DOHH2 (cell line): Measurements from ENCODE around the gene EFEMP1.

Source experiments
- H3F3A ChIP-seq: fragments of 200-600 bp; sonication (generic), shearing (Covaris generic); 2 replicates; pipeline ENCODE4 v1.6.0; 2016; ENCODE audit warnings: antibody characterized with exemption, mild to moderate bottlenecking; ENCODE audit not compliant: control insufficient read depth, insufficient read depth
- H3K27ac ChIP-seq: fragments of 200-600 bp; sonication (generic); 2 replicates; pipeline ENCODE4 v1.5.1; 2014; ENCODE audit warnings: low read depth, mild to moderate bottlenecking, low read length, moderate library complexity
- H3K27me3 ChIP-seq: fragments of 200-600 bp; sonication (generic); 2 replicates; pipeline ENCODE4 v1.6.1; 2014; ENCODE audit warnings: mild to moderate bottlenecking, low read length, mixed read lengths; ENCODE audit not compliant: control insufficient read depth
- H3K36me3 ChIP-seq: fragments of 200-600 bp; sonication (generic); 2 replicates; pipeline ENCODE4 v1.6.1; 2014; ENCODE audit warnings: mild to moderate bottlenecking, low read length, moderate library complexity, mixed read lengths; ENCODE audit not compliant: control insufficient read depth
- H3K4me1 ChIP-seq: fragments of 200-600 bp; sonication (generic); 2 replicates; pipeline ENCODE4 v1.6.1; 2014; ENCODE audit warnings: mild to moderate bottlenecking, low read length, mixed read lengths; ENCODE audit not compliant: control insufficient read depth
- H3K4me2 ChIP-seq: fragments of 200-600 bp; sonication (generic); 2 replicates; pipeline ENCODE4 v1.6.0; 2014; ENCODE audit warnings: mild to moderate bottlenecking, low read length, moderate library complexity
- H3K4me3 ChIP-seq: fragments of 200-600 bp; sonication (generic); 2 replicates; pipeline ENCODE4 v1.5.1; 2014; ENCODE audit warnings: mild to moderate bottlenecking, low read length, mixed read lengths
- H3K79me2 ChIP-seq: fragments of 200-600 bp; sonication (generic); 2 replicates; pipeline ENCODE4 v1.6.1; 2014; ENCODE audit warnings: mild to moderate bottlenecking, low read length, mixed read lengths; ENCODE audit not compliant: control insufficient read depth
- H3K9me2 ChIP-seq: fragments of 200-600 bp; sonication (generic); replicated peaks from 2 replicates; pipeline ENCODE4 v1.6.1; 2014; ENCODE audit warnings: mild to moderate bottlenecking, low read length, mixed read lengths; ENCODE audit not compliant: control insufficient read depth
- H3K9me3 ChIP-seq: fragments of 200-600 bp; sonication (generic); 2 replicates; pipeline ENCODE4 v1.6.1; 2014; ENCODE audit warnings: antibody characterized with exemption, low read length, mixed read lengths; ENCODE audit not compliant: control insufficient read depth, insufficient read depth
- H4K20me1 ChIP-seq: fragments of 200-600 bp; sonication (generic); 2 replicates; pipeline ENCODE4 v1.6.0; 2014; ENCODE audit warnings: low read depth, mild to moderate bottlenecking, antibody characterized with exemption, low read length, moderate library complexity; ENCODE audit not compliant: control insufficient read depth, insufficient read depth
- EZH2phosphoT487 ChIP-seq: fragments of 200-600 bp; sonication (generic); IDR thresholded peaks from 2 replicates; pipeline ENCODE4 v1.6.1; 2017; ENCODE audit warnings: borderline replicate concordance, mild to moderate bottlenecking, antibody characterized with exemption, low read length, moderate library complexity, mixed read lengths
- TF ChIP-seq, protein P1 (sequence below): fragments of 200-600 bp; sonication (generic); IDR thresholded peaks from one replicate; pipeline ENCODE4 v1.5.1; 2014; ENCODE audit warnings: antibody characterized with exemption, mild to moderate bottlenecking, low read depth, low read length; ENCODE audit not compliant: poor library complexity, severe bottlenecking

EFEMP1 gene

DNA sequence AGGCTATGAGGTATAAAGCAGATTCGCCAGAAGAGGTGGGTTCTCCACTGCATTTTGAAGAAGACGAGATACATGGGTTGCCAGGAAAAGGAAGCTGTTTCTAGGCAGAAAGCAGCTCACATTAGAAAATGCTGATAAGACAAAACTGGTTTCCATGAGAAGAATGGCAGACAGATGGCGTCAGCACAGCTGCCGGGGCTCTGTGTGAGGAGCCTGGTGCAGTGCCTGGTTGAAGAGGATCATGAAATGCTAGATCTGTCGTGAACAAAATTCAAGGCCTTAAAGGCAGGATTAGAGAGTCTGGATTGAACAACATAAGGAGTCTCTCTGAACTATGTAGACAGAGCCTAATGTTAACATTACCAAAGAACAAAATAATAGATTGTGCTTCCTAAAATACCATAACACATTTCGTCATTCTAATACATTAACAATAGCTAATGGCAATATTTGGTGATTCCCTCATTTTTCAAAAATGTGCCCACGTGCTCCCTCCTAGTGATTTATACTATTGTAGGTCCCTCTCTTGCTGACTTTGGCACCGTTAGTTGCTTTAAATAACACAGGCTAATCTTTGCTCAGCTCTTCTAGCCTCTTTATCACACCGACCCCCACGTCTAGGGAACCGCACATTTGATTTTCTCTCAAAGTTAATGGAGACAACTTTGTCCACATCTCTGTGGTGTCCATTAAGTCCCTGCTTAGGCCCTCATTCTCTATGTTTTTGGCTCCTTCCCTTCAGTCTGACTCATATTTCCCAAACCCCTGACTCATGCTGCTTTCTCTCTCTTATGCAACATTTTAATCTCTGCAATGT is 38.2 kb downstream of the EFEMP1 start:
- H3K79me2 ChIP-seq: no peaks in the 10 kb centered on the region
- no peak overlapping the region for H3K4me3 ChIP-seq
- no peaks in the 10 kb centered on the region for H3K36me3 ChIP-seq
- no peak for TF ChIP-seq EZH2phosphoT487
- H3K27me3 ChIP-seq: no peaks in the 10 kb centered on the region; the same call in 1 of the 2 replicates
- no peak overlapping the region for H3K27ac ChIP-seq
- H3K4me2 ChIP-seq: no peak overlapping the region
- no peaks in the 10 kb centered on the region for H3K4me1 ChIP-seq
- H3K9me2 ChIP-seq: no peaks in the 10 kb centered on the region
- H3F3A ChIP-seq: no peaks in the 10 kb centered on the region
- H4K20me1 ChIP-seq: no peaks in the 10 kb centered on the region
- H3K9me3 ChIP-seq: no peaks in the 10 kb centered on the region

DNA sequence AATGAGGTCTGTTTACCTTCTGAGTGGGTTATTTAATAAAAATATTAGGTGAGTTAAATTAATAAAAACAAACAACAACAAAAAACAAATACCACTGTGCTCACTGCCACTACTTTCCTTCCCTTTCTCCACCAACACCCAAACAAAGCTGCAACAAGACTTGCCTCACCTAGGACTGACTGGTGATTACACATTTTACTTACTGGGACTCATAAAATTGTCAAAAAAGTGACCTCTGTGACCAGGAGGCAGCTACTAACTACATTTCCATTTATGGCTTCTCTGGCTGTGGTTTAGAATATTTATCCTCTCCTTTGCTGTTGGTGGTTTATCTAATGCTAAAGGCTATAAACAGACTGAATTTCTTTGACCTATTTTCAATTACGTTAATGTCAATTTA is 39.8 kb downstream of the EFEMP1 start:
- H3K9me2 ChIP-seq: no peaks in the 10 kb centered on the region
- no peaks in the 10 kb centered on the region for H3K4me1 ChIP-seq
- H3F3A ChIP-seq: no peaks in the 10 kb centered on the region
- H3K4me3 ChIP-seq: no peak overlapping the region
- H3K79me2 ChIP-seq: no peaks in the 10 kb centered on the region
- no peaks in the 10 kb centered on the region for H3K9me3 ChIP-seq
- no peaks in the 10 kb centered on the region for H3K36me3 ChIP-seq
- H3K27me3 ChIP-seq: no peaks in the 10 kb centered on the region; the same call in 1 of the 2 replicates
- H4K20me1 ChIP-seq: no peaks in the 10 kb centered on the region
- H3K27ac ChIP-seq: no peak overlapping the region
- TF ChIP-seq, protein P1, sequence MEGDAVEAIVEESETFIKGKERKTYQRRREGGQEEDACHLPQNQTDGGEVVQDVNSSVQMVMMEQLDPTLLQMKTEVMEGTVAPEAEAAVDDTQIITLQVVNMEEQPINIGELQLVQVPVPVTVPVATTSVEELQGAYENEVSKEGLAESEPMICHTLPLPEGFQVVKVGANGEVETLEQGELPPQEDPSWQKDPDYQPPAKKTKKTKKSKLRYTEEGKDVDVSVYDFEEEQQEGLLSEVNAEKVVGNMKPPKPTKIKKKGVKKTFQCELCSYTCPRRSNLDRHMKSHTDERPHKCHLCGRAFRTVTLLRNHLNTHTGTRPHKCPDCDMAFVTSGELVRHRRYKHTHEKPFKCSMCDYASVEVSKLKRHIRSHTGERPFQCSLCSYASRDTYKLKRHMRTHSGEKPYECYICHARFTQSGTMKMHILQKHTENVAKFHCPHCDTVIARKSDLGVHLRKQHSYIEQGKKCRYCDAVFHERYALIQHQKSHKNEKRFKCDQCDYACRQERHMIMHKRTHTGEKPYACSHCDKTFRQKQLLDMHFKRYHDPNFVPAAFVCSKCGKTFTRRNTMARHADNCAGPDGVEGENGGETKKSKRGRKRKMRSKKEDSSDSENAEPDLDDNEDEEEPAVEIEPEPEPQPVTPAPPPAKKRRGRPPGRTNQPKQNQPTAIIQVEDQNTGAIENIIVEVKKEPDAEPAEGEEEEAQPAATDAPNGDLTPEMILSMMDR: no peak
- TF ChIP-seq EZH2phosphoT487: no peak
- no peak overlapping the region for H3K4me2 ChIP-seq

DNA sequence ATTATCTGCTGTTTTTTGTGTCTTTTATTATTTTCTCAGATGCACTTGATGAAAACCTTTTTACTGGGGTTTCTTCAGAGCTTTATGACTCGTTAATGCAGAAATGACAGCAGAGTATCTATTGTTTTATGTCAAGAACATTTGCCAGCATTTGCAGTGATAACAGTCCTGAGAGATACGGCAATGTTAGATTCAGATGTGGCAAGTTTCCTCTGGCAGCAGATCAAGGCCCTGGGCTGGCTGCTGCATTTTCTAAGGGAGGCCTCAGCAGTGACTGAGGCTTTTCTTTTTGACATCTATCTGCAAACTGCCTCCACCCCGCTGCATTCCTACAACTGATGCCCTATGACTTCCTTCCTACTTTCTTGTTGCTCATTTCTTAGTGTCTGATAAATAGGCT is 40.2 kb downstream of the EFEMP1 start:
- Histone ChIP-seq H3K27ac (no peak overlapping the region), H3K4me2 (no peak overlapping the region)

DNA sequence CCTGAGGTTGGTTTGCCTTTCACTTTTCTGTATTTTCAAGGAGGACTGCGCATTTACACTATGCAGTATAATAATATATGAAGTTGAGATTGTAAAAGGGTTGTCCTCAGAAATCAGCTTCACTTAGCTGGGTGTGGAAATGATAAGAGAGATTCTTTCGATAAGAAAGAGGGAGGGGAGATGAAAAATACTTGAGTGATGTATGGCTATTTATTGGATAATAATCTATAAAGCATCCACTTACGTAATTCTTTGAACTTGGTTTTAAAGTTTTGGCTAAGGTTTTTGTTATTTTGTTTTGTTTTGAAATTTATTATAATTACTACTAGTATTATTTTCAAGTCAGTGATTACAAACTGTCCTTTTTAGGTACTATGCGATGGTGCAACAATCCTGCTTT is 40.6 kb downstream of the EFEMP1 start:
- no peaks in the 10 kb centered on the region for H4K20me1 ChIP-seq
- no peaks in the 10 kb centered on the region for H3K27me3 ChIP-seq
- TF ChIP-seq, protein P1: no peak
- TF ChIP-seq EZH2phosphoT487: no peak
- H3K27ac ChIP-seq: no peak overlapping the region
- H3K36me3 ChIP-seq: no peaks in the 10 kb centered on the region
- H3K4me2 ChIP-seq: no peak overlapping the region
- no peaks in the 10 kb centered on the region for H3K4me1 ChIP-seq
- H3K4me3 ChIP-seq: no peak overlapping the region
- no peaks in the 10 kb centered on the region for H3K9me3 ChIP-seq
- H3F3A ChIP-seq: no peaks in the 10 kb centered on the region
- H3K9me2 ChIP-seq: no peaks in the 10 kb centered on the region
- H3K79me2 ChIP-seq: no peaks in the 10 kb centered on the region

More for the DNA sequence above, 40.2 kb downstream of the EFEMP1 start:
- no peaks in the 10 kb centered on the region for H3K79me2 ChIP-seq
- H3F3A ChIP-seq: no peaks in the 10 kb centered on the region
- H3K4me1 ChIP-seq: no peaks in the 10 kb centered on the region
- no peaks in the 10 kb centered on the region for H3K36me3 ChIP-seq
- H3K9me3 ChIP-seq: no peaks in the 10 kb centered on the region
- no peak for TF ChIP-seq EZH2phosphoT487
- TF ChIP-seq, protein P1: no peak
- no peak overlapping the region for H3K4me3 ChIP-seq
- no peaks in the 10 kb centered on the region for H3K9me2 ChIP-seq
- no peaks in the 10 kb centered on the region for H3K27me3 ChIP-seq
- H4K20me1 ChIP-seq: no peaks in the 10 kb centered on the region
